Measurements from ENCODE around the gene IFNW1. TPM values are rescaled to one million over a fixed set of nuclear protein-coding genes. Genes with fewer than 3 reads are reported as not detected.

The IFNW1 gene
- total RNA-seq: not detected in 2 replicates

GRCh38 chr9:21141427-21141882 lies at the start of gene IFNW1:
IFNW1 (minus strand) TSS chr9:21141832; CDS start chr9:21141570, 262 bp downstream.

DNA sequence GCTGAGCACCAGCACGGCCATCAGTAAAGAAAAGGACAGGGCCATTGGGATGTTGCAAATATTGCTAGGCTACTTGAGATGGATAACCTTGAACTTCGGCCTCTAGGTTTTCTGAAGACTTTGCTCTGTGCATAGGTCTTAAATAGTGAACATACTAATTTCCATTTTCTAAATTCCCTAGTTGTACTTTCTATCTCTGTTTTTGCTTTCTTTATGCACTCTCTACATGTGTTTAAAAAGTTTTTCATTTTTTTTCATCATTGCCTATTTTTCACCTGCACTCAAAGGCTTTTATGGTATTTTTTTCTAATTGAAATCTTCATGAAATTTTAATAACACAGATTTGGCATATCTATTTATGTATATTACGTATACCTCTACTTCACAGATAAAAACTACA lies 45.9 kb upstream of the IFNW1 start, which contains the start of gene IFNA4:
Gene IFNA4, minus strand, starts transcription at position 101 of the 400 bp plus-strand sequence. Its CDS starts 56 bp downstream, at position 45.

DNA sequence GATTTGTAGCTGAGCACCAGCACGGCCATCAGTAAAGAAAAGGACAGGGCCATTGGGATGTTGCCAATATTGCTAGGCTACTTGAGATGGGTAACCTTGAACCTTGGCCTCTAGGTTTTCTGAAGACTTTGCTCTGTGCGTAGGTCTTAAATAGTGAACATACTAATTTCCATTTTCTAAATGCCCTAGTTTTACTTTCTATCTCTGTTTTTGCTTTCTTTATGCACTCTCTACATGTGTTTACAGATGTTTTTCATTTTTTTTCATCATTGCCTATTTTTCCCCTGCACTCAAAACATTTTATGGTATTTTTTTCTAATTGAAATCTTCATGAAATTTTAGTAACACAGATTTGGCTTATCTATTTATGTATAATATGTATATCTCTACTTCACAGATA lies 24.9 kb upstream of the IFNW1 start, which contains the start of gene IFNA21:
Gene IFNA21, minus strand, starts transcription at position 101 of the 400 bp plus-strand sequence. Its CDS starts 48 bp downstream, at position 53.

Other genes starting within 250 kb of the IFNW1 start
- 3.5 and 4.5 TPM in 2 replicates for gene HACD4, start 110.2 kb downstream of the IFNW1 start, total RNA-seq
- not detected in 2 replicates for gene IFNB1, start 63.9 kb downstream of the IFNW1 start, total RNA-seq
- gene IFNA21, start 24.8 kb upstream of the IFNW1 start, total RNA-seq: not detected in 2 replicates
- not detected in 2 replicates for gene IFNA4, start 45.8 kb upstream of the IFNW1 start, total RNA-seq
- gene IFNA7, start 60.4 kb upstream of the IFNW1 start, total RNA-seq: not detected in 2 replicates
- not detected in 2 replicates for gene IFNA10, start 65.3 kb upstream of the IFNW1 start, total RNA-seq
- gene IFNA16, start 75.5 kb upstream of the IFNW1 start, total RNA-seq: not detected in 2 replicates
- gene IFNA17, start 86.4 kb upstream of the IFNW1 start, total RNA-seq: not detected in 2 replicates
- not detected in 2 replicates for gene IFNA14, start 98.2 kb upstream of the IFNW1 start, total RNA-seq
- not detected in 2 replicates for gene IFNA5, start 163.5 kb upstream of the IFNW1 start, total RNA-seq
- gene KLHL9, start 193.6 kb upstream of the IFNW1 start, total RNA-seq: 38.1 and 47.9 TPM in 2 replicates
- gene IFNA6, start 209.1 kb upstream of the IFNW1 start, total RNA-seq: not detected in 2 replicates
- gene IFNA13, start 226.2 kb upstream of the IFNW1 start, total RNA-seq: not detected in 2 replicates
- not detected in 2 replicates for gene IFNA2, start 243.6 kb upstream of the IFNW1 start, total RNA-seq